A673 (cell line): ENCODE measurements around the gene EXT2.

Source experiments
- EZH2 ChIP-seq: fragments of 200-600 bp; sonication (generic); IDR thresholded peaks from 2 replicates; pipeline ENCODE4 v1.6.1; 2017; ENCODE audit warnings: borderline replicate concordance, low read depth, mild to moderate bottlenecking, mixed read lengths, antibody characterized with exemption, low read length; ENCODE audit not compliant: poor library complexity, severe bottlenecking
- TF ChIP-seq, protein P1 (sequence below): fragments of 300-800, 200-600 bp; sonication (generic); conservative IDR thresholded peaks from 2 replicates; pipeline ENCODE4 v1.5.1; 2017; ENCODE audit warnings: low read depth, mild to moderate bottlenecking, antibody characterized with exemption, low read length, moderate library complexity, mixed read lengths

DNA sequence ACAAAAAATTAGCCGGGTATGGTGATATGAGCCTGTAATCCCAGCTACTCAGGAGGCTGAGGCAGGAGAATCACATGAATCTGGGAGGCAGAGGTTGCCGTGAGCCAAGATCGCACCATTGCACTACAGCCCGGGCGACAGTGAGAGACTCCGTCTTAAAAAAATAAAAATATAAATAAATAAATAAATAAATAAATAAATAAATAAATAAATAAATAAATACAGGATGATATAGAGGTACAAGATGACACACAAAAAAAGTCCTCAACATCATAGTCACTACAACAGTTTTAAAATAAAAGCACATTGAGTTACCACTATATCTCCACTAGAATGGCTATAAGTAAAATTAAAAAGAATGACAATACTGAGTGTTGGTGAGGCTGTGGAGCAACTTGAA is 116.7 kb downstream of the EXT2 start:
- TF ChIP-seq EZH2, result no peak
- TF ChIP-seq, protein P1, sequence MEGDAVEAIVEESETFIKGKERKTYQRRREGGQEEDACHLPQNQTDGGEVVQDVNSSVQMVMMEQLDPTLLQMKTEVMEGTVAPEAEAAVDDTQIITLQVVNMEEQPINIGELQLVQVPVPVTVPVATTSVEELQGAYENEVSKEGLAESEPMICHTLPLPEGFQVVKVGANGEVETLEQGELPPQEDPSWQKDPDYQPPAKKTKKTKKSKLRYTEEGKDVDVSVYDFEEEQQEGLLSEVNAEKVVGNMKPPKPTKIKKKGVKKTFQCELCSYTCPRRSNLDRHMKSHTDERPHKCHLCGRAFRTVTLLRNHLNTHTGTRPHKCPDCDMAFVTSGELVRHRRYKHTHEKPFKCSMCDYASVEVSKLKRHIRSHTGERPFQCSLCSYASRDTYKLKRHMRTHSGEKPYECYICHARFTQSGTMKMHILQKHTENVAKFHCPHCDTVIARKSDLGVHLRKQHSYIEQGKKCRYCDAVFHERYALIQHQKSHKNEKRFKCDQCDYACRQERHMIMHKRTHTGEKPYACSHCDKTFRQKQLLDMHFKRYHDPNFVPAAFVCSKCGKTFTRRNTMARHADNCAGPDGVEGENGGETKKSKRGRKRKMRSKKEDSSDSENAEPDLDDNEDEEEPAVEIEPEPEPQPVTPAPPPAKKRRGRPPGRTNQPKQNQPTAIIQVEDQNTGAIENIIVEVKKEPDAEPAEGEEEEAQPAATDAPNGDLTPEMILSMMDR, result no peak
